DOHH2 (cell line): ENCODE results near the gene BTBD17.

Experiments
- CTCF ChIP-seq: fragments of 200-600 bp; sonication (generic); IDR thresholded peaks from one replicate; pipeline ENCODE4 v1.5.1; 2014; ENCODE audit warnings: antibody characterized with exemption, mild to moderate bottlenecking, low read depth, low read length; ENCODE audit not compliant: poor library complexity, severe bottlenecking
- EZH2phosphoT487 ChIP-seq: fragments of 200-600 bp; sonication (generic); IDR thresholded peaks from 2 replicates; pipeline ENCODE4 v1.6.1; 2017; ENCODE audit warnings: borderline replicate concordance, mild to moderate bottlenecking, antibody characterized with exemption, low read length, moderate library complexity, mixed read lengths

DNA sequence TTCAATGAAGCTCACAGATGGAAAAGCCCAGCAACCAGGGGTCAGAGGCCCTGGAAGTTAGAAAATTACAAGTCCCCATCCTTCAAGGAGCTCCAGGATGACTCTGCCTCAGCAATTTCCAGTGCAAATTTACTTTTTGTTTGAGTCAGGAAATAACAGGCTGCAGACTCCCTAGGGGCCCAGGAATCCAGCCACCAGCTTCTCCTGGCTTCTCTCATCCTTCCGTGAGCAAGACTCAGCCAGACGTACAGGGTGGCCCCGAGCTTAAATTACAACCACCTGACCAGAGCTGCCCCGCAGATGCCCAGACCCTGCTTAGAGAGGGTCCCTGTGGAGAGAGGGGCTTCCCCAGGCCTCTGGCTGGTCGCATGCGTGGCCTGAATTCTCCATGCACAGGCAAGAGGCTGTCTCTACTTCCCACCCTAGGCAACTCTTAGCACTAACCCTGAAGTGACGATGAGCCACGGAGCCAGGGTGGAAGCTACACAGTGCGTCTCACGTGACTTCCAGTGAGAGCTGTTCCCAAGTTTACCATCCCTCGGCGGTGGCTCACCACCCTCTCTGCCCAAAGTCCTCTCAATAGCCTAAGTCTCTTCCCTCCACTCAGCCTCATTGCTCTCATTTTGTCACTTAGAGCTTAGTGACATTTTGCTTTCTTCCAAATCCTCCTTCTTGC is 32.7 kb upstream of the BTBD17 start:
- TF ChIP-seq CTCF = no peak
- TF ChIP-seq EZH2phosphoT487 = no peak
